H9 (cell line): ENCODE results near the gene ROBO2. TPM values are rescaled to one million over a fixed set of nuclear protein-coding genes. Genes with fewer than 3 reads are reported as not detected.

ENCODE experiments used
- DNase-seq: peaks from one replicate; pipeline ENCODE4 v3.0.0-alpha.2; 2017
- H2AFZ ChIP-seq: one replicate; pipeline ENCODE4 v1.6.1; 2013; ENCODE audit warnings: mild to moderate bottlenecking, low read length, control low read depth, moderate library complexity
- H2AK5ac ChIP-seq: 2 replicates; pipeline ENCODE4 v1.6.1; 2013; ENCODE audit warnings: low read length, control low read depth, mixed read lengths; ENCODE audit not compliant: insufficient read length
- H2BK120ac ChIP-seq: one replicate; pipeline ENCODE4 v1.6.1; 2013; ENCODE audit warnings: low read depth, mild to moderate bottlenecking, low read length, control low read depth, inconsistent platforms; ENCODE audit not compliant: poor library complexity, severe bottlenecking
- H2BK12ac ChIP-seq: 2 replicates; pipeline ENCODE4 v1.6.1; 2013; ENCODE audit warnings: low read length, control low read depth, mixed read lengths, low read depth; ENCODE audit not compliant: insufficient read length
- H2BK15ac ChIP-seq: 2 replicates; pipeline ENCODE4 v1.6.1; 2013; ENCODE audit warnings: low read depth, low read length, control low read depth
- H2BK20ac ChIP-seq: one replicate; pipeline ENCODE4 v1.6.1; 2013; ENCODE audit warnings: low read depth, mild to moderate bottlenecking, low read length, control low read depth, inconsistent platforms; ENCODE audit not compliant: poor library complexity, severe bottlenecking
- H2BK5ac ChIP-seq: 2 replicates; pipeline ENCODE4 v1.6.1; 2013; ENCODE audit warnings: low read length, control low read depth, mixed read lengths; ENCODE audit not compliant: insufficient read length
- H3K14ac ChIP-seq: 2 replicates; pipeline ENCODE4 v1.6.1; 2013; ENCODE audit warnings: low read length, control low read depth; ENCODE audit not compliant: insufficient read depth
- H3K18ac ChIP-seq: 2 replicates; pipeline ENCODE4 v1.6.1; 2013; ENCODE audit warnings: low read depth, mild to moderate bottlenecking, mixed read lengths, low read length, control low read depth; ENCODE audit not compliant: insufficient read length
- H3K23ac ChIP-seq: 2 replicates; pipeline ENCODE4 v1.6.1; 2013; ENCODE audit warnings: low read length, control low read depth, mixed read lengths, low read depth; ENCODE audit not compliant: insufficient read length
- H3K23me2 ChIP-seq: 2 replicates; pipeline ENCODE4 v1.6.1; 2013; ENCODE audit warnings: low read depth, mild to moderate bottlenecking, mixed read lengths, low read length, control low read depth; ENCODE audit not compliant: insufficient read length, poor library complexity, severe bottlenecking
- H3K27ac ChIP-seq: 2 replicates; pipeline ENCODE4 v1.5.1; 2013; ENCODE audit warnings: low read length, control low read depth, mixed read lengths, low read depth; ENCODE audit not compliant: insufficient read length
- H3K27me3 ChIP-seq: 2 replicates; pipeline ENCODE4 v1.6.1; 2013; ENCODE audit warnings: low read length, control low read depth, inconsistent platforms; ENCODE audit not compliant: insufficient read depth
- H3K4ac ChIP-seq: 2 replicates; pipeline ENCODE4 v1.6.1; 2013; ENCODE audit warnings: low read depth, mild to moderate bottlenecking, control low read depth, inconsistent platforms, low read length, moderate library complexity
- H3K4me1 ChIP-seq: 2 replicates; pipeline ENCODE4 v1.6.1; 2013; ENCODE audit warnings: low read length, control low read depth, inconsistent platforms; ENCODE audit not compliant: insufficient read depth
- H3K4me2 ChIP-seq: 2 replicates; pipeline ENCODE4 v1.6.1; 2013; ENCODE audit warnings: low read length, control low read depth, mixed read lengths; ENCODE audit not compliant: insufficient read length, insufficient read depth
- H3K56ac ChIP-seq: 2 replicates; pipeline ENCODE4 v1.6.1; 2013; ENCODE audit warnings: low read depth, mild to moderate bottlenecking, mixed read lengths, low read length, control low read depth; ENCODE audit not compliant: insufficient read length
- H3K79me1 ChIP-seq: 2 replicates; pipeline ENCODE4 v1.6.1; 2013; ENCODE audit warnings: low read depth, mild to moderate bottlenecking, moderate library complexity, low read length, control low read depth, inconsistent platforms; ENCODE audit not compliant: insufficient read depth, poor library complexity, severe bottlenecking
- H3K79me2 ChIP-seq: 2 replicates; pipeline ENCODE4 v1.6.1; 2013; ENCODE audit warnings: low read length, control low read depth, inconsistent platforms; ENCODE audit not compliant: insufficient read depth
- H3K9ac ChIP-seq: 2 replicates; pipeline ENCODE4 v1.6.1; 2013; ENCODE audit warnings: low read length, control low read depth, mixed read lengths; ENCODE audit not compliant: insufficient read length; ENCODE audit errors: extremely low read depth
- H3K9me3 ChIP-seq: one replicate; pipeline ENCODE4 v1.6.1; 2013; ENCODE audit warnings: low read depth, low read length, inconsistent platforms; ENCODE audit not compliant: control insufficient read depth
- H3T11ph ChIP-seq: one replicate; pipeline ENCODE4 v1.6.1; 2013; ENCODE audit warnings: mild to moderate bottlenecking, low read length, control low read depth, inconsistent platforms
- H4K20me1 ChIP-seq: one replicate; pipeline ENCODE4 v1.6.1; 2013; ENCODE audit not compliant: control insufficient read depth, insufficient read length, insufficient read depth
- H4K5ac ChIP-seq: 2 replicates; pipeline ENCODE4 v1.6.1; 2013; ENCODE audit warnings: low read depth, mild to moderate bottlenecking, mixed read lengths, low read length, control low read depth; ENCODE audit not compliant: insufficient read length
- H4K8ac ChIP-seq: replicated peaks from 2 replicates; pipeline ENCODE4 v1.6.1; 2013; ENCODE audit warnings: low read length, control low read depth, mixed read lengths, low read depth; ENCODE audit not compliant: insufficient read length
- H4K91ac ChIP-seq: 2 replicates; pipeline ENCODE4 v1.6.1; 2013; ENCODE audit warnings: low read depth, mild to moderate bottlenecking, moderate library complexity, mixed read lengths, low read length, control low read depth; ENCODE audit not compliant: insufficient read length
- H3K27ac Mint-ChIP-seq, 3 experiments: 2 replicates in 2 of 3; 3 replicates in 1 of 3; pipeline ENCODE4 v1.8.0; 2020 to 2021; ENCODE audit warnings: mixed read lengths in 3 of 3, mild to moderate bottlenecking in 1 of 3, moderate library complexity in 1 of 3
- H3K27me3 Mint-ChIP-seq: 2 replicates; pipeline ENCODE4 v1.8.0; 2021; ENCODE audit warnings: low read depth, mild to moderate bottlenecking, moderate library complexity, mixed read lengths
- H3K36me3 Mint-ChIP-seq, 3 experiments: 2 replicates in 2 of 3; 3 replicates in 1 of 3; pipeline ENCODE4 v1.8.0; 2020 to 2021; ENCODE audit warnings: low read depth in 3 of 3, mixed read lengths in 3 of 3; ENCODE audit not compliant: insufficient read depth in 1 of 3
- H3K4me1 Mint-ChIP-seq, 2 experiments: 2 replicates each; pipeline ENCODE4 v1.8.0; 2020; ENCODE audit warnings: mixed read lengths in 2 of 2
- H3K4me3 Mint-ChIP-seq, 2 experiments: 2 replicates in 1 of 2; 3 replicates in 1 of 2; pipeline ENCODE4 v1.8.0; 2020 to 2021; ENCODE audit warnings: mild to moderate bottlenecking in 2 of 2, mixed read lengths in 2 of 2, moderate library complexity in 1 of 2
- H3K9me3 Mint-ChIP-seq, 2 experiments: 2 replicates in 1 of 2; 3 replicates in 1 of 2; pipeline ENCODE4 v1.8.0; 2020; ENCODE audit warnings: mild to moderate bottlenecking in 2 of 2, mixed read lengths in 2 of 2, moderate library complexity in 1 of 2
- WGBS: extraction: QIAGEN DNeasy Blood & Tissue Kit; methylation state at CpG from one replicate; pipeline ENCODE4 v1.1.7; 2013; ENCODE audit warnings: missing lambda C conversion rate, low lambda C conversion rate, mixed read lengths; ENCODE audit not compliant: insufficient read length; ENCODE audit errors: extremely low coverage; 5-methylcytosine and 5-hydroxymethylcytosine counted together
- total RNA-seq: library from RNA; stranded (reverse); gene quantifications from 2 replicates; pipeline ENCODE4 v1.2.1, GENCODE V29; 2021
- TF ChIP-seq, protein P1 (sequence below): fragments of 200-600 bp; sonication (generic); conservative IDR thresholded peaks from 3 replicates; pipeline ENCODE4 v1.8.0; 2021; ENCODE audit warnings: antibody characterized with exemption, mild to moderate bottlenecking

ROBO2 gene
- total RNA-seq, 1 experiment from 2014 or later = 2.3 TPM

DNA sequence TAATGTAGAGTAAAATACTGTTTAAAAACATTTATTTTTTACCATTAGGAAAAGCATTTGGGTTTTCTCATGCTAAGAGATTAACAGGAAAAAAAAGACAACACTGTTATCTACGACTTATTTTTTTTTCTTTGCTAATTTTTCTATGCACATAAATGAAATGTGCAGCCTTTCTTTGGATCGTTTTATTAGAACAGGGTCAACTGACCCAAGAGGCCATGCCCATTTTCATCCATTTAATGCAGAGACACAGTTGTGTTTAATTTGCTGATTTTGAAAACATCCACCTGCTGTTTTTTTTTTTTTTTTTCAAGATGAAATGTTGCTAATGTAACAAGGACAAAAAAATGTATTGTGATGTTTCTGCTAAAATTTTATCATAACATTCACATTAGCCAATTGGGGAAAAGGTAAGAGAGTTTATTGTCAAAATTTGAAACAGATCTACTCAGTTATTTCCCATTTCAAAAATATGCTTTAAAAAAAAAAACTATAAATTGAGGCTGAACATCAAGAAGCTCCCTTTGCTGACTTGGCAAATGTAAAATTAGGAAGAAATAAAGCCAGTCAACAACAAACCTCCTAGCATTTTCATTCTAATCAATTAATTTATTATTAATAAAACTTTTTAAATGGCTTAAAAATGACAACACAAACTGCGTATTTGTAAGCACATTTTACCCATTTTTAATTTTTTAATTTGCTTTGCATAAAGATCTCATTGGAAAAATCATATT, 485.2 kb downstream of the ROBO2 start:
- Histone ChIP-seq H3K9ac (no peak overlapping the region), H2BK20ac (no peak overlapping the region), H3K18ac (no peak overlapping the region), H2BK15ac (no peak overlapping the region), H4K20me1 (no peaks in the 10 kb centered on the region), H3K4ac (no peak overlapping the region), H2BK120ac (no peak overlapping the region), H4K8ac (no peak overlapping the region), H4K5ac (no peak overlapping the region), H3K27ac (no peak overlapping the region), H2BK5ac (no peak overlapping the region), H3K27me3 (no peaks in the 10 kb centered on the region), H3K23me2 (no peaks in the 10 kb centered on the region), H2AFZ (no peak overlapping the region), H3K4me2 (no peak overlapping the region), H3K9me3 (no peaks in the 10 kb centered on the region), H3K56ac (no peak overlapping the region), H3K4me1 (no peaks in the 10 kb centered on the region), H3T11ph (no peak overlapping the region), H4K91ac (no peak overlapping the region), H3K79me1 (no peaks in the 10 kb centered on the region), H3K79me2 (no peaks in the 10 kb centered on the region), H2BK12ac (no peak overlapping the region), H2AK5ac (no peak overlapping the region), H3K14ac (no peak overlapping the region), H3K23ac (no peak overlapping the region)
- Mint-ChIP-seq H3K4me1 (peaks cover 13 to 22% of the 10 kb centered on the region in 2 experiments), H3K36me3 (no peaks in the 10 kb centered on the region), H3K9me3 (no peaks in the 10 kb centered on the region), H3K27me3 (peaks cover 2% of the 10 kb centered on the region; the same call in 1 of the 2 replicates), H3K4me3 (no peak overlapping the region), H3K27ac (no peak overlapping the region)
- DNase-seq = no peak
- TF ChIP-seq, protein P1, sequence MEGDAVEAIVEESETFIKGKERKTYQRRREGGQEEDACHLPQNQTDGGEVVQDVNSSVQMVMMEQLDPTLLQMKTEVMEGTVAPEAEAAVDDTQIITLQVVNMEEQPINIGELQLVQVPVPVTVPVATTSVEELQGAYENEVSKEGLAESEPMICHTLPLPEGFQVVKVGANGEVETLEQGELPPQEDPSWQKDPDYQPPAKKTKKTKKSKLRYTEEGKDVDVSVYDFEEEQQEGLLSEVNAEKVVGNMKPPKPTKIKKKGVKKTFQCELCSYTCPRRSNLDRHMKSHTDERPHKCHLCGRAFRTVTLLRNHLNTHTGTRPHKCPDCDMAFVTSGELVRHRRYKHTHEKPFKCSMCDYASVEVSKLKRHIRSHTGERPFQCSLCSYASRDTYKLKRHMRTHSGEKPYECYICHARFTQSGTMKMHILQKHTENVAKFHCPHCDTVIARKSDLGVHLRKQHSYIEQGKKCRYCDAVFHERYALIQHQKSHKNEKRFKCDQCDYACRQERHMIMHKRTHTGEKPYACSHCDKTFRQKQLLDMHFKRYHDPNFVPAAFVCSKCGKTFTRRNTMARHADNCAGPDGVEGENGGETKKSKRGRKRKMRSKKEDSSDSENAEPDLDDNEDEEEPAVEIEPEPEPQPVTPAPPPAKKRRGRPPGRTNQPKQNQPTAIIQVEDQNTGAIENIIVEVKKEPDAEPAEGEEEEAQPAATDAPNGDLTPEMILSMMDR = no peak
- WGBS = no CpG with 5 or more reads among the region's 3 CpGs
